Effector memory CD4-positive, alpha-beta T cell (primary cell): ENCODE results near the gene UMOD.

Experiments
- DNase-seq, 3 donors: peaks; one replicate each; pipeline ENCODE4 v3.0.0-alpha.2; 2020
- H3K27ac ChIP-seq: 2 replicates; pipeline ENCODE4 v1.7.0; 2013; ENCODE audit warnings: mild to moderate bottlenecking, low read length, moderate library complexity; ENCODE audit not compliant: insufficient read depth, poor library complexity, severe bottlenecking
- H3K27me3 ChIP-seq: replicated peaks from 2 replicates; pipeline ENCODE4 v1.7.0; 2013; ENCODE audit warnings: mild to moderate bottlenecking, low read length; ENCODE audit not compliant: insufficient read depth, control insufficient read depth, poor library complexity, severe bottlenecking
- H3K36me3 ChIP-seq: 2 replicates; pipeline ENCODE4 v1.7.0; 2013; ENCODE audit warnings: mild to moderate bottlenecking, low read length, moderate library complexity; ENCODE audit not compliant: control insufficient read depth, insufficient read depth
- H3K4me1 ChIP-seq: 2 replicates; pipeline ENCODE4 v1.7.0; 2013; ENCODE audit warnings: low read length, mild to moderate bottlenecking; ENCODE audit not compliant: control insufficient read depth, insufficient read depth, poor library complexity, severe bottlenecking
- H3K4me3 ChIP-seq: 2 replicates; pipeline ENCODE4 v1.7.0; 2013; ENCODE audit warnings: low read length, low read depth, mild to moderate bottlenecking; ENCODE audit not compliant: insufficient read depth, poor library complexity, severe bottlenecking
- H3K9me3 ChIP-seq: 2 replicates; pipeline ENCODE4 v1.7.0; 2013; ENCODE audit warnings: mild to moderate bottlenecking, low read length, moderate library complexity; ENCODE audit not compliant: control insufficient read depth

UMOD gene

GRCh38 chr16:20306401-20306800 lies 46.1 kb downstream of the UMOD start:
- Histone ChIP-seq H3K27me3 (no peaks in the 10 kb centered on the region), H3K36me3 (no peaks in the 10 kb centered on the region), H3K4me3 (no peak overlapping the region), H3K4me1 (no peaks in the 10 kb centered on the region), H3K9me3 (no peaks in the 10 kb centered on the region), H3K27ac (no peak overlapping the region)
- DNase-seq, result no peak

GRCh38 chr16:20303012-20303411 lies 49.5 kb downstream of the UMOD start:
- DNase-seq, result no peak
- no peak overlapping the region for H3K4me3 ChIP-seq
- no peaks in the 10 kb centered on the region for H3K4me1 ChIP-seq
- no peaks in the 10 kb centered on the region for H3K27me3 ChIP-seq
- no peaks in the 10 kb centered on the region for H3K9me3 ChIP-seq
- no peaks in the 10 kb centered on the region for H3K36me3 ChIP-seq
- no peak overlapping the region for H3K27ac ChIP-seq

- Histone ChIP-seq H3K4me3 (no peak overlapping the region), H3K36me3 (no peaks in the 10 kb centered on the region), H3K4me1 (no peaks in the 10 kb centered on the region), H3K9me3 (no peaks in the 10 kb centered on the region), H3K27ac (no peak overlapping the region), H3K27me3 (no peaks in the 10 kb centered on the region)
- DNase-seq, result no peak
Measured at GRCh38 chr16:20302389-20302788, 50.1 kb downstream of the UMOD start.

- Histone ChIP-seq H3K27me3 (no peaks in the 10 kb centered on the region), H3K36me3 (no peaks in the 10 kb centered on the region), H3K27ac (no peak overlapping the region), H3K4me1 (no peaks in the 10 kb centered on the region), H3K4me3 (no peak overlapping the region), H3K9me3 (no peaks in the 10 kb centered on the region)
- DNase-seq, result no peak
Measured at GRCh38 chr16:20301840-20302239, 50.7 kb downstream of the UMOD start.

- no peak for DNase-seq
- no peaks in the 10 kb centered on the region for H3K27me3 ChIP-seq
- H3K4me3 ChIP-seq, result no peak overlapping the region
Measured at GRCh38 chr16:20300312-20301097, 52.0 kb downstream of the UMOD start.

GRCh38 chr16:20298452-20298851 lies 54.1 kb downstream of the UMOD start:
- H3K36me3 ChIP-seq, result no peaks in the 10 kb centered on the region
- H3K4me3 ChIP-seq, result no peak overlapping the region
- H3K27ac ChIP-seq, result no peak overlapping the region
- DNase-seq, result no peak
- no peaks in the 10 kb centered on the region for H3K4me1 ChIP-seq
- no peaks in the 10 kb centered on the region for H3K27me3 ChIP-seq
- no peaks in the 10 kb centered on the region for H3K9me3 ChIP-seq

More at GRCh38 chr16:20300312-20301097, 52.0 kb downstream of the UMOD start:
- Histone ChIP-seq H3K27ac (no peak overlapping the region), H3K36me3 (no peaks in the 10 kb centered on the region), H3K9me3 (no peaks in the 10 kb centered on the region), H3K4me1 (no peaks in the 10 kb centered on the region)

- DNase-seq, result no peak
- H3K27ac ChIP-seq, result no peak overlapping the region
Measured at GRCh38 chr16:20291208-20292206, 61.0 kb downstream of the UMOD start.

GRCh38 chr16:20289571-20289970 lies 62.9 kb downstream of the UMOD start:
- no peak overlapping the region for H3K27ac ChIP-seq
- no peak for DNase-seq
- H3K9me3 ChIP-seq, result no peaks in the 10 kb centered on the region
- H3K27me3 ChIP-seq, result no peaks in the 10 kb centered on the region
- no peaks in the 10 kb centered on the region for H3K36me3 ChIP-seq
- H3K4me1 ChIP-seq, result no peaks in the 10 kb centered on the region
- H3K4me3 ChIP-seq, result no peak overlapping the region

More at GRCh38 chr16:20291208-20292206, 61.0 kb downstream of the UMOD start:
- Histone ChIP-seq H3K4me1 (no peaks in the 10 kb centered on the region), H3K9me3 (no peaks in the 10 kb centered on the region), H3K36me3 (no peaks in the 10 kb centered on the region), H3K4me3 (no peak overlapping the region), H3K27me3 (no peaks in the 10 kb centered on the region)

GRCh38 chr16:20285993-20286499 lies 66.5 kb downstream of the UMOD start:
- Histone ChIP-seq H3K36me3 (no peaks in the 10 kb centered on the region), H3K4me1 (no peaks in the 10 kb centered on the region), H3K27me3 (no peaks in the 10 kb centered on the region), H3K9me3 (no peaks in the 10 kb centered on the region), H3K27ac (no peak overlapping the region), H3K4me3 (no peak overlapping the region)
- no peak for DNase-seq
